Stimulated activated CD4-positive, alpha-beta T cell treated with anti-CD3 and anti-CD28 coated beads, Interleukin-15, amount 100 ng/mL, for 1 hour (primary cell): ENCODE data around the gene EAF2.

Experiments
- DNase-seq, 2 donors: peaks; one replicate each; pipeline ENCODE4 v3.0.0-alpha.2; 2020; ENCODE audit warnings: low read depth in 1 of 2, low spot score in 1 of 2

EAF2 gene

GRCh38 chr3:121834671-121835464 lies at the start of gene EAF2, which contains the start of gene IQCB1:
TSS of gene EAF2 (plus strand) at chr3:121835209. CDS start at chr3:121835286, 77 bp downstream.
TSS of gene IQCB1 (minus strand) at chr3:121835060. CDS start at chr3:121828960, 6,100 bp downstream.
- DNase-seq, result peak; percentile 89 to 90

GRCh38 chr3:121786485-121786884 lies 48.5 kb upstream of the EAF2 start:
- DNase-seq, result no peak

- no peak for DNase-seq
Observed at GRCh38 chr3:121793078-121793477, 41.9 kb upstream of the EAF2 start.

GRCh38 chr3:121794264-121794983 lies 40.6 kb upstream of the EAF2 start:
- no peak for DNase-seq

- no peak for DNase-seq
Observed at GRCh38 chr3:121796970-121797369, 38.0 kb upstream of the EAF2 start.

- DNase-seq, result no peak
Observed at GRCh38 chr3:121800906-121801305, 34.1 kb upstream of the EAF2 start.

GRCh38 chr3:121803771-121804320 lies 31.2 kb upstream of the EAF2 start:
- no peak for DNase-seq

- no peak for DNase-seq
Observed at GRCh38 chr3:121809249-121809648, 25.8 kb upstream of the EAF2 start.

GRCh38 chr3:121817753-121818152 lies 17.3 kb upstream of the EAF2 start:
- DNase-seq, result no peak

GRCh38 chr3:121818578-121818977 lies 16.4 kb upstream of the EAF2 start:
- DNase-seq, result no peak

GRCh38 chr3:121819236-121819635 lies 15.8 kb upstream of the EAF2 start:
- no peak for DNase-seq

- DNase-seq, result no peak
Observed at GRCh38 chr3:121821421-121822199, 13.4 kb upstream of the EAF2 start.

- no peak for DNase-seq
Observed at GRCh38 chr3:121822973-121823372, 12.0 kb upstream of the EAF2 start.

- no peak for DNase-seq
Observed at GRCh38 chr3:121834157-121834670, 795 bp upstream of the EAF2 start.

- no peak for DNase-seq
Observed at GRCh38 chr3:121835465-121835801, 424 bp downstream of the EAF2 start.

GRCh38 chr3:121836064-121836463 lies 1.1 kb downstream of the EAF2 start:
- DNase-seq, result no peak

GRCh38 chr3:121836481-121836880 lies 1.5 kb downstream of the EAF2 start:
- no peak for DNase-seq

GRCh38 chr3:121839962-121840361 lies 5.0 kb downstream of the EAF2 start:
- no peak for DNase-seq

GRCh38 chr3:121844892-121845291 lies 9.9 kb downstream of the EAF2 start:
- DNase-seq, result no peak

- DNase-seq, result no peak
Observed at GRCh38 chr3:121852256-121852655, 17.2 kb downstream of the EAF2 start.

- no peak for DNase-seq
Observed at GRCh38 chr3:121855555-121855954, 20.5 kb downstream of the EAF2 start.
